Testis (tissue), 3 donors: Measurements from ENCODE around the gene PLCL2. TPM values are rescaled to one million over a fixed set of nuclear protein-coding genes. Genes with fewer than 3 reads are reported as not detected.

Source experiments
- DNase-seq: peaks from one replicate; pipeline ENCODE4 v3.0.0-alpha.2; 2019
- H3K27ac ChIP-seq, 2 donors: fragments of 200-600 bp; sonication (generic); one replicate each; pipeline ENCODE4 v1.5.1; 2019
- H3K27me3 ChIP-seq: fragments of 200-600 bp; sonication (generic); one replicate; pipeline ENCODE4 v1.5.1; 2019
- H3K36me3 ChIP-seq: fragments of 200-600 bp; sonication (generic); one replicate; pipeline ENCODE4 v1.5.1; 2017; ENCODE audit warnings: low read depth; ENCODE audit errors: missing control alignments
- H3K4me1 ChIP-seq: fragments of 200-600 bp; sonication (generic); one replicate; pipeline ENCODE4 v1.5.1; 2019
- H3K4me3 ChIP-seq, 2 donors: fragments of 200-600 bp; sonication (generic); one replicate each; pipeline ENCODE4 v1.5.1; 2017 to 2019
- H3K9me3 ChIP-seq: fragments of 200-600 bp; sonication (generic); one replicate; pipeline ENCODE4 v1.5.1; 2017
- POLR2A ChIP-seq: fragments of 450-650 bp; IDR thresholded peaks from one replicate; pipeline ENCODE4 v1.6.1; 2017; ENCODE audit warnings: antibody characterized with exemption, mild to moderate bottlenecking, moderate library complexity
- WGBS, 2 donors: methylation state at CpG; one replicate each; pipeline ENCODE4 v1.1.5; 2018; 5-methylcytosine and 5-hydroxymethylcytosine counted together
- intact Hi-C: fragments of 100-400 bp; cut with DNase I; formaldehyde crosslinking; loops from one replicate; pipeline ENCODE4 v1.15.1; 2023; ENCODE audit warnings: low total_unique reads
- polyA plus RNA-seq: library from polyadenylated mRNA; stranded (reverse); fragments of 350-450 nt; fragmentation: Illumina TruSeq; extraction: RNeasy Lipid Tissue Mini Kit (QIAGEN cat#74804); gene quantifications from one replicate; pipeline ENCODE4 v1.2.3, GENCODE V29; 2014; ENCODE audit warnings: low read depth, low replicate concordance; ENCODE audit not compliant: insufficient read depth
- total RNA-seq, 2 donors: library from RNA; depleted of rRNA; stranded (reverse); fragments of >200 nt; gene quantifications; one replicate each; pipeline ENCODE4 v1.2.3, GENCODE V29; 2016
- TF ChIP-seq, protein P1 (sequence below), 3 experiments: fragments of 450-650 bp in 2 of 3; fragments of 200-600 bp in 1 of 3; sonication (generic) in 1 of 3; IDR thresholded peaks; one replicate each; pipeline ENCODE4 v1.5.1; 2016 to 2019; ENCODE audit warnings: antibody characterized with exemption in 3 of 3, mild to moderate bottlenecking in 2 of 3, moderate library complexity in 1 of 3

PLCL2 gene
- total and polyA plus RNA-seq, 3 donors from 2014 or later: 10.7 to 23.0 (median 15.0) TPM

DNA sequence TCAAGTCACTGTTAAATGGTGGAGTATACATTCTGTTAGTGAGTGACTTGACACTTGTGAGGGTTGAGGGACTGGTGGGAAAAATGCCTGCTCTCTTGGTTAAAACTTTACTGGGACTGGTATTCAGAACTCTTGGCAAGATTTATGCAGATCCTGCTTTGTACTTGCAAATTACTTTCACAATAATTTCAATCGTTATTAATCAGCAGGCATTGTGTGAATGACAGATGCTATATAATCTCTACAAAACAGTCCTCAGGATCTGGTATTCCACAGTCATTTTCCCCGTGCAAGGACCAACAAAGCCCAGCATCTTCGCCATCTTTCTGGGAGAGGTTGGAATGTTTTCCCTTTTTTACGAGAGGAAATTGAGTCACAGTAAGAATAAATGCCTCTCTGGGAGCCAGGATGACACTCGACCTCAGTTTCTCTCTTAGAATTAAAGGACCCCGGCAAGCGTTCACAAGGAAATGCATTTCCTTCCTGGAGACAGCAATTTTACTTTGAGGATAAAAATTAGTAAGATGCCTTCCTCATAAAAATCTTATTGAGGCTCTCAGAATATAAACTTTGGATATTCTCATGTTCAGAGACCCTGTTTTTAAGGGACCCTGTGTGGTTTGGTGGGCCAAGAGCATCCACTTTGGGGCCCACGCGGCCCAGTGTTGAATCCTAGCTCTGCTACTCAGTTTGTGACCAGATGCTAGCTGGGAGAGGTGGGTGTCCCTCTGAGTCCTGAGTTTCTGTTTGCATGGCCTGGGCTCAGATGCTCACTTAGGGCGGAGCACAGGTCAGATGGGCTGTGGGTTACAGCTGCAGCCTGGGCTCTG, 45.3 kb upstream of the PLCL2 start:
- TF ChIP-seq POLR2A: no peak
- TF ChIP-seq, protein P1, sequence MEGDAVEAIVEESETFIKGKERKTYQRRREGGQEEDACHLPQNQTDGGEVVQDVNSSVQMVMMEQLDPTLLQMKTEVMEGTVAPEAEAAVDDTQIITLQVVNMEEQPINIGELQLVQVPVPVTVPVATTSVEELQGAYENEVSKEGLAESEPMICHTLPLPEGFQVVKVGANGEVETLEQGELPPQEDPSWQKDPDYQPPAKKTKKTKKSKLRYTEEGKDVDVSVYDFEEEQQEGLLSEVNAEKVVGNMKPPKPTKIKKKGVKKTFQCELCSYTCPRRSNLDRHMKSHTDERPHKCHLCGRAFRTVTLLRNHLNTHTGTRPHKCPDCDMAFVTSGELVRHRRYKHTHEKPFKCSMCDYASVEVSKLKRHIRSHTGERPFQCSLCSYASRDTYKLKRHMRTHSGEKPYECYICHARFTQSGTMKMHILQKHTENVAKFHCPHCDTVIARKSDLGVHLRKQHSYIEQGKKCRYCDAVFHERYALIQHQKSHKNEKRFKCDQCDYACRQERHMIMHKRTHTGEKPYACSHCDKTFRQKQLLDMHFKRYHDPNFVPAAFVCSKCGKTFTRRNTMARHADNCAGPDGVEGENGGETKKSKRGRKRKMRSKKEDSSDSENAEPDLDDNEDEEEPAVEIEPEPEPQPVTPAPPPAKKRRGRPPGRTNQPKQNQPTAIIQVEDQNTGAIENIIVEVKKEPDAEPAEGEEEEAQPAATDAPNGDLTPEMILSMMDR (IDR thresholded peaks at IDR 0.05): no peak
- WGBS, 2 donors: 87 to 94% methylated on average over 10 of the region's 10 CpGs
- Histone ChIP-seq H3K27ac (no peak overlapping the region), H3K27me3 (no peaks in the 10 kb centered on the region), H3K9me3 (no peaks in the 10 kb centered on the region), H3K4me1 (peaks cover 4% of the 10 kb centered on the region), H3K36me3 (no peaks in the 10 kb centered on the region), H3K4me3 (no peak overlapping the region)
- intact Hi-C loops: no loop called here
- no peak for DNase-seq

- no peak overlapping the region for H3K27ac ChIP-seq
- TF ChIP-seq, protein P1 (IDR thresholded peaks at IDR 0.05): no peak
- no peak for TF ChIP-seq POLR2A
- H3K9me3 ChIP-seq: no peaks in the 10 kb centered on the region
- WGBS, 2 donors: 86 to 87% methylated on average over 1 of the region's 1 CpG
- H3K4me3 ChIP-seq: no peak overlapping the region
- H3K27me3 ChIP-seq: no peaks in the 10 kb centered on the region
- intact Hi-C loops: no loop called here
- no peak for DNase-seq
- H3K4me1 ChIP-seq: peaks cover 4% of the 10 kb centered on the region
- H3K36me3 ChIP-seq: no peaks in the 10 kb centered on the region
Measured at GRCh38 chr3:16840101-16840424, 44.7 kb upstream of the PLCL2 start.

DNA sequence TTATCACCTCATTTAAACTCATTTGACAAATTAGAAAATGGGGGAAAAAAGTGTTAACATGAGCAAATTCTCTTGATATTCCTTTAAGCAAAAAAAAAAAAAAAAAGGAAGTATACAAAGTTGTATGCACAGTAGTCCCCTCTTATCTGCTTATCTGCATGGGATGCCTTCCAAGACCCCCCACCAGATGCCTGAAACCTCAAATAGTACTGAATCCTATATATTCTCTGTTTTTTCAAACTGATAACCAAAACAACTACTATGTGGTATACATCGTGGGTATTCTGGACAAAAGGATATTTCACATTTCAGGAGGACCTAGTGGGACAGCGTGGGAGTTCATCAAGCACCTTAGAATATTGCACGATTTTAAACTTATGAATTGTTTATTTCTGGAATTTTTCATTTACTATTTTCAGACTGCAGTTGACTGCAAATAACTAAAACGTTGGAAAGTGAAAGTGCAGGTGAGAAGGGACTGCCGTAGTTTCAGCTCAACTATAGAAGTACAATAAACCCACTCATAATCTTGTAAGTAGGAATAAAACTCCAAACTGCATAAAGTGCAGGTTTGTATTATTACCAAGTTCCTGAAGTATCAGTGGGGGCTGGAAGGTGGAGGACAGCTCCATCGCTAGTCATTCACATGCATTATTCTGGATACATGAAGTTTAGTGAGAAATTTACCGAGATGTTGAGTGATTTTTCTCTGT, 43.6 kb upstream of the PLCL2 start:
- TF ChIP-seq, protein P1 (IDR thresholded peaks at IDR 0.05): no peak
- no peak for TF ChIP-seq POLR2A
- Histone ChIP-seq H3K9me3 (no peaks in the 10 kb centered on the region), H3K4me1 (peaks cover 4% of the 10 kb centered on the region), H3K4me3 (no peak overlapping the region), H3K27me3 (no peaks in the 10 kb centered on the region), H3K27ac (no peak overlapping the region), H3K36me3 (no peaks in the 10 kb centered on the region)
- DNase-seq: no peak
- intact Hi-C loops: no loop called here
- 68 to 72% methylated on average over 7 of the region's 7 CpGs for WGBS, 2 donors

GRCh38 chr3:16841904-16842271, 42.9 kb upstream of the PLCL2 start:
- no peaks in the 10 kb centered on the region for H3K27me3 ChIP-seq
- intact Hi-C loops: no loop called here
- H3K36me3 ChIP-seq: no peaks in the 10 kb centered on the region
- 79% methylated on average over 3 of the region's 3 CpGs for WGBS, 2 donors
- no peak overlapping the region for H3K4me3 ChIP-seq
- DNase-seq: no peak
- H3K4me1 ChIP-seq: peaks cover 4% of the 10 kb centered on the region
- H3K9me3 ChIP-seq: no peaks in the 10 kb centered on the region
- TF ChIP-seq, protein P1 (IDR thresholded peaks at IDR 0.05): no peak
- no peak for TF ChIP-seq POLR2A
- no peak overlapping the region for H3K27ac ChIP-seq
